Measurements from ENCODE around the gene CGB2.
"Not testable (repeated sequence)": the region's sequence is repeated elsewhere in the genome, so short reads cannot be mapped to it uniquely, and the experiment has no call there.

The CGB2 gene

DNA sequence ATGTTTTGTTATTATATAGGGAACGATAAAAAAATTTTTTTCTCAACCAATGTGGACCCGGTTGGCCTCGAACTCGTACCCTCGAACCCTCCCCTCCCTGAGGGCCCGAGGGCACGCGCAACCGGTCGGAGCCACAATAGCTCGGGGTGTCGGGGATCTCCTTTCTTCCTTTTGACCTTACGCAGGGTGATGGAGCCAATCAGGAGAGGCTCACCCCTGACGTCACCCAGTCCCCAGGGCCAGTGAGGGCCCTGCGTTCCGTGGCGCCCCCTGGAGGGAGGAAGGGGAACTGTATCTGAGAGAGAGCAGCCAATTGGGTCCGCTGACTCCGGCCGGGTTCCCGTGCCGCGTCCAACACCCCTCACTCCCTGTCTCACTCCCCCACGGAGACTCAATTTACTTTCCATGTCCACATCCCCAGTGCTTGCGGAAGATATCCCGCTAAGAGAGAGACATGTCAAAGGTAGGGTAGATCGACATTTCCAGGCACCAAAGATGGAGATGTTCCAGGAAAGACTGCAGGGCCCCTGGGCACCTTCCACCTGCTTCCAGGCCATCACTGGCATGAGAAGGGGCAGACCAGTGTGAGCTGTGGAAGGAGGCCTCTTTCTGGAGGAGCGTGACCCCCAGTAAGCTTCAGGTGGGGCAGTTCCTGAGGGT, at the start of gene CGB2:
TSS of gene CGB2 (plus strand) at position 249 of the 660 bp plus-strand sequence. CDS start at position 455, 206 bp downstream.
- DNase-seq (ENCODE audit: low read depth), result not testable (repeated sequence)

DNA sequence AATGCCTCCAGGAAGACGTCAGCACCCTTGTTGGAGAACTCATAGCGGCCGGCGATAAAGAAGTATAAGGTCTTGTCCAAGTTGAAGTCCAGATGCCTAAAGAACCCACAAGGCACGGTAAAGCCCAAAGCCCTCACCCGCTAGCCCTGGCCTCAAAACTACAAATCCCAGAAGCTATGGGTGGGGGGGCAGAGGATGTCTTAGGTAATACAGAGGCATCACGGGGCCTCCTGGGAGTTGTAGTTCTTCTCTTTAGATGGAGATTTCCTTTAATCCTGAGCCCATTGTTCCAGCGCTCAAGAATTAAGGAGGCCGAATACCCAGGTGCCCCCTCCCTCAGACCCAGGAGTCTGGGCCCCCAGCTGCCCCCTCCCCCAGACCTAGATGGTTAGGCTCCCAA, 49.4 kb upstream of the CGB2 start:
- no peak for DNase-seq (ENCODE audit: low read depth)

DNA sequence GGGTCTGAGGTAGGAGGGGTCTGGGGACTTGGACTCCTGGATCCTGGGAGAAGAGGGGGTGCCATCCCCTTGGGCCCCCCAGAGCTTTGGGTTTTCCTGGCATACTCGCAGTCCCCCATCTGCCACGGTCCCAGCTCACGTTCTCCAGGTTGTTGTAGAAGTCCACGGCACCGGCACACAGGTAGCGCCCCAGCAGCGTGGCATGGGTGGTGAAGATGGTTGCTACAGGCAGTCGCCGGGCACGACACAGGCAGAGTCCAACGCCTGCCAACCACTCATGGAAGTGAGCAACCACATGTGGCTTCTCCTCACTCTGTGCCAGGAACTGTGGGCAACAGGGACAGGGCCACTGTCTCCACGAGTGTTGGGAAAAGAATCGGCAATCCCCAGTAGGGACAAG, 46.0 kb upstream of the CGB2 start:
- no peak for DNase-seq (ENCODE audit: low read depth)

DNA sequence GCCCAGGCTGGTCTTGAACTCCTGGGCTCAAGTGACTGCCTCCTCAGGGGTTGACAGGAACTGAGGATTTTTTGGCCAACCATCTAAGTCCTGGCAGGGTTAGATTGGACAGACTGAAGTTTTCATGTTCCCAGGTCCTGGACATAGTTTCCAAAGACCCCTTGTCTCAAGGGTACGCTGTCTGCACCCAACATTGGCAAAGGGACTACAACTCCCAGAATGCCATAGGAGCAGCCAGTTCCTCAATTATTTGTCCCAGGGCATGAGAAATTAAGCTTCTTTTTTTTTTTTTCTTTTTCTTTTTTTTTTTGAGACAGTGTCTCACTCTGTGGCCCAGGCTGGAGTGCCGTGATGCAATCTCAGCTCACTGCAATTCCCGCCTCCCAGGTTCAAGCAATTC, 45.5 kb upstream of the CGB2 start:
- DNase-seq (ENCODE audit: low read depth), result no peak

DNA sequence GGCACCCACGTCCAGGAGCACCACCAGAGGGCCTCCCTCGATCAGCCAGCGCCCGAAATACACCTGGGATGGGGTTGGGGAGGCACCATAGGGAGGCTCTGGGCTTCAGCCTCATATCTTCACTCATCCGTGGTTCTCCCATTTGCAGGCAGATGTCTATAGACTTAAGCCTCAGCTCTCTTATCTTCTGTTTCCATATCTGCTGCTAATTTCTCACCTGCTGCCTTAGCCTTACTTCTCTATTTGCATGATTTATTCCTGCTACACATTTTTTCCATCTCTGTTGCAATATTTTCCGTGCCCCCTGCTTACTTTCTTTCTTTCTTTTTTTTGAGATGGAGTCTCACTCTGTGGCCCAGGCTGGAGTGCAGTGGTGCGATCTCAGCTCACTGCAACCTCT, 44.4 kb upstream of the CGB2 start:
- no peak for DNase-seq (ENCODE audit: low read depth)

DNA sequence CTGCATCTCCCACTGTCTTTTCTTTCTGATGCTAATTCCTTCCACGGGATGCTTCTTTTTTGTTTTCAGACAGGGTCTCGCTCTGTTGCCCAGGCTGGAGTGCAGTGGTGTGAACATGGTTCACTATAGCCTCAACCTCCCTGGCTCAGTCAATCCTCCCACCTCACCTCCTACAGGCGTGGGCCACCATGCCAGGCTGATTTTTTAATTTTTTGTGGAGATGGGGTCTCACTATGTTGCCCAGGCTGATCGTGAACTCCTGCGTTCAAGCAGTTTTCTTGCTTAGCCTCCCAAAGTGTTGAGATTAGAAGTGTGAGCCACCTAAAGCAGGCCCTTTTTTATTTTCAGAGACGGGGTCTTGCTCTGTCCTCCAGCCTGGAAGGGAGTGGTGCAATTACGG, 43.4 kb upstream of the CGB2 start:
- no peak for DNase-seq (ENCODE audit: low read depth)

DNA sequence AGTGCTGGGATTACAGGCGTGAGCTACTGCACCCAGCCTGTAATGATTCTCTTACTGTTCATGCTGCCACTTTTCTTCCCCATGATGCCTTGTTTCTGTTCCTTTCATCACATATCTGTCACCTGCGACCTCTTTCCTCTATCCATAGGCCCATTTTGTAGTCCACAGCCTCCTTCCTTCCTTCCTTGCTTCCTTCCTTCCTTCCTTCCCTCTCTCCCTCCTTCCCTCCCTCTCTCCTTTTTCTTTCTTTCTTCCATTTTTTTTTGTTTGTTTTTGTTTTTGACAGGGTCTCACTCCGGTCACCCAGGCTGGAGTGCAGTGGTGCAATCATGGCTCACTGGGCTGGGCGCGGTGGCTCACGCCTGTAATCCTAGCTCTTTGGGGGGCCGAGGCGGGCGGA, 42.8 kb upstream of the CGB2 start:
- no peak for DNase-seq (ENCODE audit: low read depth)

DNA sequence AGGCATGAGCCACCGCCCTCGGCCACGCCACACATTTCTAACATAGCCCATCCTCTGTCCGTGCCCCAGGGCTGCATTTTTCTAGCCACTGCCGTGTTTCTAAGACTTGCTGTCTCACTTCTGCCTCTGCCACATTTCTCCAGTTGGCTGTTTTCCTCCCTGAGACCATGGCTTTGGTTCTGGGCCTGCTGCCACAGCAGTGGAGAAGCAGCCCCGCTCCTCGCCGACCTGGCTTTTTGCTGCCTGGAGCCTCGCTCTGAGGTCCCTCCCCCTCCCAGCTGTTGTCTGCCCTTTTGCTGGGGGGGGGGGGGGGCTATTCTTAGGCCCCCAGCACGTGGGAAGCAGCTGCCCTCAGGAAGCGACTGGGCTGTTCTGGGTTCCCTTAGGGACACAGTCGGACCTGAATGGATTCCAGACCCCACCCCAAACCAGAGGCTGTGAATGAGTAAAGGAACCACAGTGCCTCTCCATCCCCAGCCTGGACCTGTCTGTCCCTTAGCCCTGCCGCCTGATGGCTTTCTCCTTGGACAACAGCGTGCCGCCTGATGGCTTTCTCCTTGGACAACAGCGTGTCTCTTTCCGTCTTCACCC, 41.9 kb upstream of the CGB2 start:
- no peak for DNase-seq (ENCODE audit: low read depth)

DNA sequence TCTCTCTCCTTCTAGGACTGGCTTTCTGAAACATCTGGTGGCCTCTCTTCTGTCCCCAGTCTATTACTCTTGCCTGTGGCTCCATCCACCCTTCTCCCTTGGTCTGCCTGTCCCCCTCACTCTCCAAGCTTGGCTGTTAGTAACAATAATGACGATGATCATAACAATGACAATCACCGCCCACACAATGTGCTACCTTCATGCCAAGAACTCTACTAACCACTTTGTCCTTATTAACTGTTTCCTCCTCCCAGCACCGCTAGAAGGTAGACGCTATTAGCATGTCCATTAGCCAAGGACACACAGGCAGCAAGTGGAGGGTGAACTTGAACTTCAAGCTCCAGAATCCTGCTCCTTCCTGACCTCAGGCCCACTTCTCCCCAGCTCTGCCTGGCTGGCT, 41.3 kb upstream of the CGB2 start:
- no peak for DNase-seq (ENCODE audit: low read depth)

DNA sequence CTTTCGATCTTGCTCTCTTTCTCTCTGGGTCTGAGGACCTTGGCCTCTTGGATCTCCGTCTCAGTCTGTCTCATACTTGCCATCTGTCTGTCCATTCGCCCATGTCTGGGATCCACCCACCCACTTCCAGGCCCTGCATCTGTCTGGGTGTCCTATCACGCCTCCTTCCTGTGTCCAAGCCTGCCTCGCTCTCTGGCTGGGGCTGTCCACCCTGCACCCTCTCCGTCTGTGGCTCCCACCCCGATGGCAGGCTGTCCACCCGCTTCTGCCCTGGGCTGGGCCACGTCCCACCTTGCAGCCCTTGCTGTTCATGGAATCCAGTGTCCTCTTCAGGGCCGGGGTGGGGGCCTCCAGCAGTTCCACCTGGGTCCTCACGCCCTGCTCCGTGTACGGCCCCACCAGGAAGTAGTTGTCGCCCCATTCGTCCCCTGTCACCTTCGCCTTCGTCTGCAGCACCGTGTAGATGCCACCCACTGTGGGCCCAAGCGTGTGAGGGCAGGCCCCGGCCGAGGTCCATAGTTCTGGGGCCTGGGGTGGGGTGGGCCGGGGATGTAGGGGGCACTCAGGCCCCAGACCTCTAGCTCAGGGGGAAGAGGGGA, 40.6 kb upstream of the CGB2 start:
- DNase-seq (ENCODE audit: low read depth), result no peak

DNA sequence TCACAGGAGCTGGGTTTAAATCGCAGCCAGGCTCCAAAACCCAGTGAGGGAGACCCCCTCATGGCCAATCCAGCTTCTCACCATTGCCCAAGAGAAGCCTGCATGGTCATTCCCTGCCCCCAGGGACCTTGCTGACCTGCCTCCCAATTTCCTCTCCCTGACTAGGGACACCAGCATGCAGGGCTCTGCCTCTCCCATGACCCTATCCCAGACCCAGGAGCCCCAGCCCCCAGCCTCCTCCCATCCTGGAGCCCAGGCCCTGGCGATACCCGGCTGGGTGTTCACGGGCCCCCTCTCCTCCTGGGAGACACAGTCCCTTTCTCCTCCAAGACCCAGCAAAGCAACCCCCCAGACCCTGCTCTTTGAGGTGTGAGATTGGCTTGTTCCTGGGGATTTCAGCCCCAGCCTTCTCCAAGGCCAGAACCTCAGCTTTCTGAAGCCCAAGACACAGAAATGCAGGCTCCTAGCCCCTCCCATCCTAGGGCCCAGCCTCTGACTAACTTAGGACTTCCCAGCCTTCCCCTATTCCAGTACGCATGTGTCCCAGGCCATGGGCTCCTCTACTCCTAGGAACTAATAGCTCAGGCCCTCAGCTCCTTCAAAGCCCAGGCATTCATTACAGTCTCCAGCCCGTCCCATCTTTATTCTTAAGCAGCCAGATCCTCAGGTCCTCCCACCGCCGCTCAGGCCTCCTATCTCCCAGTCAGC, 39.7 kb upstream of the CGB2 start:
- peak; percentile 84 for DNase-seq (ENCODE audit: low read depth)

DNA sequence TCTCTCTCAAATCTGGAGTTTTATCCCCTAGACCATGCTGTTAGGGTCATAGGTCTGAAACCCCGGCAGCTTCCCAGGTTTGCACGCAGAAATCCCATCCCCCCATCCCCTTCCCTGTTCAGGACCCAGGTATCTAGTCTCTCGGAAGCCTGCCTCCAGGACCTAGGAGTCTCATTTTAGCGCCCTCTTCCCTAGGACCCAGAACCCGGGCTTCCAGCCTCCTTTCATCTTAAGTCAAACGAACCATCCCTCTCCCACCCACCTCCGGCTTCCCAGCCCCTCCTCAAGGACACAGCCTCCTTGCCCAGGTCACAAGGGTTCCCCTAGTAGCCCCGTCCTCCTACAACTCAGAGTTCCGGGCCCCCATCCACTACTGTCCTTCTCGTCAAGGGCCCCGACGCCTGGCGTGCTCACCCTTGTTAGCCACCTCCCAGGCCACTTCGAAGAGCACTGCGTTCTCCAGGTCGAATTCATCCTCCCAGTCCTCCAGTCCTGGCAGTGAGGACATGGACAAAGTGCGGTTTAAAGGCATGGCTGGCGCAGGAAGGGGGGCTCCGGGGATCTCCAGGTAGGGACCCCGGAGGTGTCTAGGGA, 39.0 kb upstream of the CGB2 start:
- DNase-seq (ENCODE audit: low read depth), result no peak

DNA sequence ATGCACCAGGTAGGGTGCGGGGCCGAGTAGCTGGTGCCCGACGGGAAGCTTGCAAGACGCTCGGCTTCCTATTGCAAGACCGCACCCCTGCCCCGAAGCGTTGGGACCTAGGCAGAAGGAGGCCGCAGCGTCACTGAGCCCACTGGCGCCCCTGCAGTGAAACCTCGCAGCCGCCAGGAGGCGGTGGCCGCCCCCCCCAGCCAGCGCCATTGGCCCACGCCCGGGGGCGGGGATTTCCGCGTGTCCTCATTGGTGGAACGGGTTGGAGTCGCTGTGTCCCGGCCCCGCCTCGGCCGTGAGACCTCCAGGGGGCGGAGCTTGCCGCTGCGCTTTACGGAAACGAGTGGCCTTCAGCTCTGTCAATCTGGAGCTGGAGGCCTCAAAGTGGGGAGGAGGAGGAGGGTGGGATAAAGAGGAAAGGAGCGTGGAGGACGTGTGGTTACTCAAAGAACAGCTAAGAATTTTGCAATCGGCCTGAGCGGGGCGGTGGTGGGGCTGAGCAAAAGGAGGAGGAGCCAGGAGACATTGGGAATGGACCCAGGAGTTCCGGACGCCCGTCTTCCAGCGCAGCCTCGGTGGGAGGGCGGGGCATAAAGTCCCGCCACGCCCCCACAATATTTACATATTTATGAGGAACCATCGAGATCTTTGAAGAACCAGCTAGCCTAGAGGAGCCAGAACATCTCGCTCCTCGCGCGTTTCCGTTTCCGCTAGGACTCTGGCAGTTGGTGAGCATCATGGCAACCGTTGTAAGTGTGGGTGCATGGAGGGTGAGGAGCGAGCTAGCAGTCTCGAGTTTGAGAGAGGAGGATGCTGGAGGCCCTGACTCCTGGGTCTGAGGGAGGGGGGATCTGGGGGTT, 38.3 kb upstream of the CGB2 start, which contains the start of the genes GYS1 and RUVBL2:
TSS of gene GYS1 (minus strand) at position 135 of the 860 bp plus-strand sequence. CDS start 197 bp downstream, outside the sequence.
TSS of gene RUVBL2 (plus strand) at position 713 of the 860 bp plus-strand sequence. CDS start at position 738, 25 bp downstream.
- peak; percentile 99 for DNase-seq (ENCODE audit: low read depth)

DNA sequence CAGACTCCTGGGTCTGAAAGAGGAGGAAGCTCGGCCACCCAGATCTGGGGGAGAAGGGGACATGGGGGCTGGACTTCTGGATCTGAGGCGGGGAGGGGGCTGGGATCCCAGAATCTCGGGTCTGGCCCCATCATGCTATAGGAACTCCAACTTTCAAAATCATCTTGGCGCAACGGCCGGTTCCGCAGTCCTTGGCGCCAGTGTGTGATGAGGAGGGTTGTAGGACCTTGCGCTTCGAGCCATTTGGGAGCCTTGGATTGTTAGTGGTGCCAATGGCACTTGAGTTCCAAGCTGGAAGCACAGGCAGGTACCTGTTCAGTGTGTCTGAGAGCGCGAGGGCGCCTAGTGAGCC, 37.7 kb upstream of the CGB2 start:
- DNase-seq (ENCODE audit: low read depth), result no peak

DNA sequence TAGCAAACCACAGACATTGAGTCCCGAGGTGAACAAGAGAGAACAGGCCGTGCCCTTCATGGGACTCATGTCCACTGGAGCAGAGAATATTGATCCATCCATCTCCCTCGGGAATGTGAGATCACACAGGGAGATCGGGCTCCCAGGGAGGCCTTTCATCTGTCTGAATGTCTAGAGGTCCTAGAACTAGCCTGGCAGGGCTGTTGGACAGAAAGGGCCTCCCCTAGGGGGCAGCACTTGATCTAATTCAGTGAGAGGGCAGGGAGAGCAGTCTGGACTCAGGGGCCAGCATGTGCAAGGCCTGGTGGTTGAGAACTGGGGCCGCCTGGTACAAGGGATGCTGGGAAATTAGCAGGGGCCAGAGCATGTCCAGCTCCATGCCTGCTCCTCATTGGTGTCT, 33.7 kb upstream of the CGB2 start:
- DNase-seq (ENCODE audit: low read depth), result no peak

DNA sequence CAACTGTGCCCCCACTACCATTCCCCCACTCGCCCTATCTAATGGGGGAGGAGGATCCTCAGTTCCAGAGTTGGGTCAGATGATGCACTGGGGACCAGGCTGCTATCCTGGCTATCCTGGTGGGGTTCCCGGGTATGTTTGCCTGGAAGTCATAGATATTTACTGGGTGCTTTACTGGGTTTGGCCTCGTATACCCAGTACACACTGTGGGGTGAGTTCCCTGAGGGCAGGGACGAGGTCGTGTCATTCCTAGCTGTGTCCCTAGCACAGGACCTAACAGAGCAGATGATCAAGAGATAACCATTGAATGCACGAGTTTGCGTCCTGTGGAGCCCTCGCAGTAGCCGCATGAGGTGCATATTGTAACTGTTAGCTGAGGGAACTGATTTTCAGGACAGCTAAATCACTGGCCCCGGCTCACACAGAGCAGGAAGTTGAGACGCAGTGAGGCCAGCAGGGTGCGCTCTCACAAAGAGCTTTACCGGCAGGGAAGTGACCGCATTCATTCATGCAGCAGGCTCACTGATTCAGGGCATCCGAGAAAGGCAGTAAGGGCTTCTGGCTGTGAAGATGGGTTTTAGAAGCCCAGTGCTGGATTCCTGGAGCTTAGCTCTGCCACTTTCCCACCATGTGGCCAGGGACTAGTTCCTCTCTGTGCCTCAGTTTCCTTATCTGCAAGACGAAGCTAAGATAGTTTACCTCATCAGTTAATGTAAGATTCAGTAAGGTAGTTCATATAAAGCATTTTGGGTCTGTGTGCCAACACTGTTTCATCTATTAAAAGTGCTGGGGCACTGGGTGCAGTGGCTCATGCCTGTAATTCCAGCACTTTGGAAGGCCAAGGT, 32.0 kb upstream of the CGB2 start:
- DNase-seq (ENCODE audit: low read depth), result no peak

DNA sequence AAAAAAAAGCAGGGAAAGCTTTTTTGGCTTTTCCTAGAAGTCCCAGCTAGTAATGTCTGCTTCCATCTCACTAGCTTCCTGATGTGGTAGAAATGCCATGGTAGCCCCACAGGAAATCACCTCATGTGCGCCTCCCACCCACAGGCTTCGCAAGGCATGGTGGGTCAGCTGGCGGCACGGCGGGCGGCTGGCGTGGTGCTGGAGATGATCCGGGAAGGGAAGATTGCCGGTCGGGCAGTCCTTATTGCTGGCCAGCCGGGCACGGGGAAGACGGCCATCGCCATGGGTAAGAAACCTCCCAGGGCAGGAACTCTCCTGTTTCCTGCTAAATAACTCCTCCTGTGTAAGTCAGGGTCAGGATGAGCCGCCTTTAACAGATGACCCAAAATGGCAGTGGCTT, 27.6 kb upstream of the CGB2 start:
- no peak for DNase-seq (ENCODE audit: low read depth)

DNA sequence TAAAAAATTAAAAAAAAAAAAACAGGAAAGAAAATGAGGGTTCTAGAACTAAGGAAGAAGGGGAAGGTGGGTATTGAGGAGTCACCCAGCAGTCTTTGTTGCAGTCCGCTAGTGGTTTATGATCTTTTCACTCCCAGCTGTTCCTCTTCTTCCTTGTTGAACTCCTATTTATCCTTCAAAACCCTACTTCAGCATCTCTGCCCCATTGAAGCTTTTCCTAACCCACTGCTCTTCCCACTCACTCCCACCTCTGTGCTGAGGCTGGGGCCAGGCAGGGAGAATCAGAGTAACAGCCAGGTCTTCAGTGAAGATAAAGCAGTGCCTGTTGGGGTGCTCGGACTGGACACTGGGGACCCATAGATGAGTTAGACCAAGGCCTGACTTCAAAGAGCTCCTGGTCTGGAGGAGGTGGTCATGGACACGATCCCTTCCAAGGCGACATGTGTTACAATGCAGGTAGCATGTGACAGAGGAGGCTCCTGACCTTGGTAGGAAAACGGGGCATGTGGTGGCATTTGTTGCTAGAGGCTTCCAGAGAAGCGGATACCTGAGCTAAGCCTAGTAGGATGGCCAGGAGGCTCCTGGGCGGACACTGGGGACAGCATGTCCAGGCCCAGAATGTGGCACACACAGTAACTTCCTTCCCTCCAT, 26.6 kb upstream of the CGB2 start:
- DNase-seq (ENCODE audit: low read depth), result no peak

DNA sequence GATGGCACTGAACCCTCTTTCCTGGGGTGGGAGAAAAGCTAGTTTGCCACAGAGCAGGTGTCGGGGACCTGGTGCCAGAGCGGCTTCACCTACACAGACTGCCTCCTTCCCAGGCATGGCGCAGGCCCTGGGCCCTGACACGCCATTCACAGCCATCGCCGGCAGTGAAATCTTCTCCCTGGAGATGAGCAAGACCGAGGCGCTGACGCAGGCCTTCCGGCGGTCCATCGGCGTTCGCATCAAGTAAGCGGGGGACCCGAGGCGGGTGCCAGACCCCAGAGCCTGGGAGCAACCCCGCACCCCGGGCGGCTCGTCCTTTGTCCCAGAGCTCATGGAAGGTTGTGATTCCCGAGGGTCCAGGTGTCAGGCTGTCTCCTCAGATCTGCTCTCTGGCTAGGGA, 24.8 kb upstream of the CGB2 start:
- no peak for DNase-seq (ENCODE audit: low read depth)

DNA sequence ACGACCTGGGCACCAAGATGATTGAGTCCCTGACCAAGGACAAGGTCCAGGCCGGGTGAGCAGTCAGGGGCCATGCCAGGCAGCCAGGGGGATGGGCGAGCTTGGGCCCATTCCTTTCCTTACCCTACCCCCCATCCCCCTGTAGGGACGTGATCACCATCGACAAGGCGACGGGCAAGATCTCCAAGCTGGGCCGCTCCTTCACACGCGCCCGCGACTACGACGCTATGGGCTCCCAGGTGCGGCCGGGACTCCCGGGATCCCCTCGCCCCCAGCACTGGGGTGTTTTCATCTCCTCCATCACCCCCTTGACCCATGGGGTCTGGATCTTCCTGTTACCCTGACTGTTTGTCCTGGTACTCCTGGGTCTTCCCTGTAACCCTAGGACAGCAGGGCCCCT, 21.9 kb upstream of the CGB2 start:
- no peak for DNase-seq (ENCODE audit: low read depth)

All from stromal cell of bone marrow (primary cell).